HL-60 (cell line): ENCODE data around the gene SPIB.

Experiments
- GABPA ChIP-seq: IDR thresholded peaks from 2 replicates; pipeline ENCODE4 v1.6.1; 2012; ENCODE audit warnings: low read depth
- POLR2AphosphoS5 ChIP-seq: IDR thresholded peaks from 2 replicates; pipeline ENCODE4 v1.6.1; 2012; ENCODE audit warnings: low read depth
- REST ChIP-seq: IDR thresholded peaks from 2 replicates; pipeline ENCODE4 v1.6.1; 2012; ENCODE audit warnings: low read depth; ENCODE audit not compliant: insufficient replicate concordance
- TF ChIP-seq, protein P1 (sequence below): IDR thresholded peaks from one replicate; pipeline ENCODE4 v1.5.1; 2011; ENCODE audit warnings: low read length, control low read depth, inconsistent platforms; ENCODE audit not compliant: insufficient read depth

DNA sequence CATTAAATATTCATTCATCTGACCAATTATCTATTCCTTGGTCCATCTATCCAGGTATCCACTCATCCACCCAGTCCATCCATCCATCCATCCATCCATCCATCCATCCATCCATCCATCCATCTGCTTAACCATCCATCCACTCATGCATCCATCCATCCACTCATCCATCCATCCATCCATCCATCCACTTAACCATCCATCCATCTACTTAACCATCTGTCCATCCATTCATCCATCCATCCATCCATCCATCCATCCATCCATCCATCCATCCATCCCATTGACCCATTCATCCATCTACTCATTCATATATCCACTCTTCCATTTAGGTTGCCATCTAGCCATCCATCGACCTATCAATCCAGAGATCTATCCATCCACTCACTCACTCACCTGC is 25.3 kb downstream of the SPIB start:
- TF ChIP-seq, protein P1, sequence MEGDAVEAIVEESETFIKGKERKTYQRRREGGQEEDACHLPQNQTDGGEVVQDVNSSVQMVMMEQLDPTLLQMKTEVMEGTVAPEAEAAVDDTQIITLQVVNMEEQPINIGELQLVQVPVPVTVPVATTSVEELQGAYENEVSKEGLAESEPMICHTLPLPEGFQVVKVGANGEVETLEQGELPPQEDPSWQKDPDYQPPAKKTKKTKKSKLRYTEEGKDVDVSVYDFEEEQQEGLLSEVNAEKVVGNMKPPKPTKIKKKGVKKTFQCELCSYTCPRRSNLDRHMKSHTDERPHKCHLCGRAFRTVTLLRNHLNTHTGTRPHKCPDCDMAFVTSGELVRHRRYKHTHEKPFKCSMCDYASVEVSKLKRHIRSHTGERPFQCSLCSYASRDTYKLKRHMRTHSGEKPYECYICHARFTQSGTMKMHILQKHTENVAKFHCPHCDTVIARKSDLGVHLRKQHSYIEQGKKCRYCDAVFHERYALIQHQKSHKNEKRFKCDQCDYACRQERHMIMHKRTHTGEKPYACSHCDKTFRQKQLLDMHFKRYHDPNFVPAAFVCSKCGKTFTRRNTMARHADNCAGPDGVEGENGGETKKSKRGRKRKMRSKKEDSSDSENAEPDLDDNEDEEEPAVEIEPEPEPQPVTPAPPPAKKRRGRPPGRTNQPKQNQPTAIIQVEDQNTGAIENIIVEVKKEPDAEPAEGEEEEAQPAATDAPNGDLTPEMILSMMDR: no peak
- TF ChIP-seq REST (no peak), POLR2AphosphoS5 (no peak), GABPA (no peak)
